ENCODE data around the gene C19orf73.
A peak's percentile ranks its signal among the peaks of the same experiment; 100 is the strongest.

The C19orf73 gene

GRCh38 chr19:49118565-49119410 lies at the start of gene C19orf73:
C19orf73 (minus strand) TSS chr19:49119143; CDS start chr19:49119022, 121 bp downstream.
- DNase-seq (ENCODE audit: low read depth): peak; percentile 93

DNA sequence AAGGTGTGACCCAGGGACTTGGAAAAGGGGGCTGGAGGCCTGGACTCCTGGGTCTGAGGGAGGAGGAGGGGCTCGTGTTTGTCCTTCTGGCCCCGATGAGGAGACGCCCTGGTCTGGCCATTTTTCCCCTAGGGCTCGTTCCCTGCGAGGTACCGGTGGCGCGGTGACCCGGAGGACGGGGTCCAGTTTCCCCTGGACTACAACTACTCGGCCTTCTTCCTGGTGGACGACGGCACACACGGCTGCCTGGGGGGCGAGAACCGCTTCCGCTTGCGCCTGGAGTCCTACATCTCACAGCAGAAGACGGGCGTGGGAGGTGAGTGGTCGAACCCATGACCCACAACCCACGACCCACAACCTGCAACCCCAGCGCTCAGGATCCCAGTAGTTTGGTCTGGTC lies 49.5 kb upstream of the C19orf73 start:
- no peak for DNase-seq (ENCODE audit: low read depth)

DNA sequence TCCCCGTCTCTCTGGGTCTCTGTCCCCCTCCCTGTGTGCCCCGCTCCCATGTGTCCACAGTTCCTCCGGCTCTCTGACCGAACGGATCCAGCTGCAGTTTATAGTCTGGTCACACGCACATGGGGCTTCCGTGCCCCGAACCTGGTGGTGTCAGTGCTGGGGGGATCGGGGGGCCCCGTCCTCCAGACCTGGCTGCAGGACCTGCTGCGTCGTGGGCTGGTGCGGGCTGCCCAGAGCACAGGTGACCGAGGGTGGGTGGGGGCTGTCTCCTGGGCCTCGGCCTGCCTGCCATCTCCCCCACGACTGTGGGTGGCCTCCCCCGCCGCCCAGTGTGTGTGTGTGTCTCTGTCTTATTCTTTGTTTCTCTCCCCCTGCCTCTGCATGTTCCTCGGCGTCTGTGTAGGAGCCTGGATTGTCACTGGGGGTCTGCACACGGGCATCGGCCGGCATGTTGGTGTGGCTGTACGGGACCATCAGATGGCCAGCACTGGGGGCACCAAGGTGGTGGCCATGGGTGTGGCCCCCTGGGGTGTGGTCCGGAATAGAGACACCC lies 49.0 kb upstream of the C19orf73 start:
- no peak for DNase-seq (ENCODE audit: low read depth)

GRCh38 chr19:49165865-49166301 lies 46.9 kb upstream of the C19orf73 start:
- no peak for DNase-seq (ENCODE audit: low read depth)

- no peak for DNase-seq (ENCODE audit: low read depth)
Observed at GRCh38 chr19:49165111-49165750, 46.3 kb upstream of the C19orf73 start.

- no peak for DNase-seq (ENCODE audit: low read depth)
Observed at GRCh38 chr19:49161987-49162386, 43.0 kb upstream of the C19orf73 start.

- DNase-seq (ENCODE audit: low read depth): no peak
Observed at GRCh38 chr19:49160450-49161189, 41.7 kb upstream of the C19orf73 start.

GRCh38 chr19:49157445-49158224 lies 38.7 kb upstream of the C19orf73 start, which contains the start of gene TRPM4:
TRPM4 (plus strand) TSS chr19:49157792; CDS start chr19:49157867, 75 bp downstream.
- DNase-seq (ENCODE audit: low read depth): no peak

GRCh38 chr19:49155820-49156346 lies 36.9 kb upstream of the C19orf73 start:
- DNase-seq (ENCODE audit: low read depth): no peak

DNA sequence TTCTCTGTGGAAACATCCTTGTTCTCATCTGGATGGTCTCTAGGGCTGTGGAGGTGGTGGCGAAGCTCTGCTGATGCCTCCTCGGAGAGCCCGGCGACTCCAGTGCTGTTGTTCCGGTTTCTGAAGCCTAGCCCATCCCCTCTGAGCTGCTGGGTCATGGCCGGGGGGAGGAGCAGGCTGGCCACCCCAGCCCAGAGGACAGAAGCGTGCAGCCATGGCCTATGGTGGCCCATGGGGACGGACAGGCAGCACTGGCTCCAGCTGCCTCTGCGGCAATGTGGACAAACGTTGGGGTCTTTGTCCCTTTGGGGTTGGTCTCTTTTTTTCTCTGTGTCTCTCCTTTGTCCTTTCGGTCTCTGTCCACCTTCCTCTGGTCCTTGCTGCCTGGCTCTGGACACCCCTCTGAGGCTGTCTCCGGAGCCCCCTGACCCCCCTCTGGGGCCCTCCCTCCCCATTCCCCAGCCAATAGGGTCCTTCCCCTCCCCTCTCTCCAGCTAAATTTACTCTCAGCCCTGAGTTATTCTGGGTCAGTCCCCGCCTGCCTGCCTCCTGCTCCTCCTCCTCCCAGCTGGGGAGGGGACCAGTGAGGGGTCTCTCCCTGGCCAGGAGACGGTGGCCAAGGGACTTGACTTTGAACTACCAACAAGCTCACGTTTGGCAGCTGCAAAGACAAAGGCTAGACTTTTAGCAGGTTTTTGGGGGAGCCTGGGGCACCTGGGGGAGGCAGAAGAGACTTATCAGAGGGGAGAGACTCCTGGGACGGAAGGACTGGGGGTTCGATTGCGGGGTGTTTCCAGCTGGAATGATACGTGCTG lies 36.3 kb upstream of the C19orf73 start, which contains the start of gene HRC:
TSS of gene HRC (minus strand) at position 392 of the 815 bp plus-strand sequence. CDS start at position 233, 159 bp downstream.
- DNase-seq (ENCODE audit: low read depth): no peak

DNA sequence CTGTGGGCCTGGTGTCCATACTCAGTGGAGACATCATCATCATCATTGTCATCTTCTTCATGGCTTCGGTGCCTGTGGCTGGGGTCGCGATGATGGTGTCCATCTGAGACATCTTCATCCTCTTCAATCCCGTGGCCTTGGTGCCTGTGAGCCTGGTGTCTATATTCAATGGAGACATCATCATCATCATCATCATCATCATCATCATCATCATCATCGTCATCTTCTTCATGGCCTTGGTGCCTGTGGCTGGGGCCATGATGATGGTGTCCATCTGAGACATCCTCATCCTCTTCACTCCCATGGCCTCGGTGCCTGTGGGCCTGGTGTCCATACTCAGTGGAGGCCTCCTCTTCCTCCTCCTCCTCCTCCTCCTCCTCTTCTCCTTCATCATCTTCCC lies 35.3 kb upstream of the C19orf73 start:
- no peak for DNase-seq (ENCODE audit: low read depth)

- no peak for DNase-seq (ENCODE audit: low read depth)
Observed at GRCh38 chr19:49153167-49153809, 34.3 kb upstream of the C19orf73 start.

- no peak for DNase-seq (ENCODE audit: low read depth)
Observed at GRCh38 chr19:49152119-49152550, 33.2 kb upstream of the C19orf73 start.

GRCh38 chr19:49151267-49152118 lies 32.5 kb upstream of the C19orf73 start:
- no peak for DNase-seq (ENCODE audit: low read depth)

GRCh38 chr19:49150944-49151243 lies 32.0 kb upstream of the C19orf73 start:
- no peak for DNase-seq (ENCODE audit: low read depth)

DNA sequence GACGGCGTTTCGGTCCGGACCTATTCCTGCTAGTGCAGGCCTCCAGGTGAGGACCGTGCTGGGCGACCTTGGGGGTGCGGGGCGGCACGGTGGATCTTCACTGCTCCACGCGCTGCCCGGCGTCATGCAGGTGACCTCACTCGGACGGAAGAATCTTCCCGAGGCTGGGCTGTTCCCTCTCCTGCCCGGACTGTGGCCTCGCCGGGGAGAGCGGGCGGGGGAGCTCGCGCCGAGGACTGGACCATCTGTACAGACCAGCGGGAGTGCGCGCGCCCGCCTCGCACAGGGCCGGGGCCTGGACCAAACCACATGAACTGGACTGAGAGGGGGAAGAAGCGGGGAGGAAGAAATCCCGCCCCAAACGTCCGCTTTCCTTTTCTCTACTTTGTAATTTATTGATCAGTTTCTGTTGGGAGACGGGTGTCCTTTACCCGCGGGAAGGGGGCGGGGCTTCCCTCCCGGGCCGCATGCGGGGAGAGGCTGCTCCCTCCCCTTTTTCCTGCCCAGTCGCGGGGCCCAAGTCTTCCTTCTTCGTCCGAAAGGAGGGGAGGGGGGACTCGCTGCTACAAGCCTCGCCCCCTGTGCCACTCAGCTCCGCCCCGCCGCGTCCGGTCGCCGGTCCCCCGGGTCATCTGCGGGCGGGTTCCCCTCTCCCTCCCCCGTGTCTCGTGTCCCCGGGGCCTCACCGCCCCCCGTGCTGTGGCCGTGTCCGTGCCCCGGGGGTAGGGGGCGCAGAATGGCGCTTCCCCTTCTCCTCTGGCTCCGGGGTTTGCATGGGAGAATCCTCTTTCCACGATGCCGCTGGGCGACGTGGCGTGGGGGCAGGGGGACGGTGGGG lies 31.4 kb upstream of the C19orf73 start:
- DNase-seq (ENCODE audit: low read depth): peak; percentile 33

DNA sequence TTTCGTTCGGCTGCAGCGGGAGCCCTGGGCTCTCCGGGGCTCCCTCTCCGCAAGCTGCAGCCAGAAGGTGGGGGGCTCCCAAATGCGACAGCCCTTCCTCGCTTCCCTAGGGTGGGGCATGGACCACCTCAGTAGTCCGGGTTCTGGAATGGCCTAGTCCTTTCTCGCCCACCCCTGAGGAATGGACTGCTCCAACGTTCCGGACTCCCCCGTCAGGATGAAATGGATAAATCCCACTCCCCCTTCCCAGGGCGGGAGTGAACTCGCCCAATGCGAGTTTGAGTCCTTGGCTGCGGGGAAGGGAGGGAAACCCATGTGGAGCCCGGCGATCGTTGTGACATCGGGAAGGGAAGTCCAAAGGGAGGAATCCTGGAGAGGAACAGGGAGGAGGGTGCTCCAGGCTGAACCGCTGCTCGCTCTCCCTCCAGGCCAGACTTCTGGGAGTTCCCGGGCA lies 30.7 kb upstream of the C19orf73 start:
- DNase-seq (ENCODE audit: low read depth): no peak
